HG03108 (cell line): Measurements from ENCODE around the gene ARHGEF40.
"Not testable (repeated sequence)": the region's sequence is repeated elsewhere in the genome, so short reads cannot be mapped to it uniquely, and the experiment has no call there.

Experiments
- ATAC-seq: cut with Tn5 transposase; IDR thresholded peaks from one replicate; pipeline ENCODE4 v1.9.1; 2021; ENCODE audit warnings: moderate library complexity; ENCODE audit not compliant: unreplicated experiment

The ARHGEF40 gene

DNA sequence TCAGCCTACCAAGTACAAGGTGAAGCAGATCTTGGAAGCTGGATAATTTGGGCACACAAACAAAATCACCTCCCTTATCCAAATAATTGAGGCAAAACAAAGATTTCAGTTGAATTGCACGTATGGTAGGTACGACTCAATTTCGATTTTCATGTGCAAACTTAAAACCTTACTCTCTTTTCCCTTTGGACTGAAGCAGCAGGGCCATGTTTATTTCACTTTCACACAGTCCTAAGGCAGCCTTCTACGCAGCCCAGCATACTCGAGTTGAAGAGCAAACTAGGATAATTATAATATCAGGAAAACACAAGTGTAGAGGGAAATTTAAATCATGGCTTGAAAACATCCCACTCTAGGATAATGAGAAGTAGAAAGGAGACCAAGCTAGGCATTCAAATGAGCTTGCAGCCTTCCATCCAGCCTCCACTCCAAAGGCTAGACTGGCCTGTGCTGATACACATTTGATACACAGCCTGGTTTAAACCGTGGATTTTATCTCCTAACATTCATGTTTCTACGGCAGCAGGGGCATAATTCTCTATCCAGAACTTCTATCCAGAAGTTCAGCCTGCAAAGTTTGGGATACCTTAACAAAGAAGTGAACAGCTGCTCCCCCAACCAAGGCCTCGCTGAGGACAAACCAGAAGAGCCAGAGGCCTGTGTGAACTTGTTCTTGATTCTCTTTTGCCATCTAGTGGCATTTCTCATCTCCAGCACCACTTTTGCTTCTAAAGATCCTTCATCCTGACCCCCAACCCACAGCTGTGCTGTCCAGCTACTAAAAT, 30.3 kb upstream of the ARHGEF40 start:
- ATAC-seq: no peak

DNA sequence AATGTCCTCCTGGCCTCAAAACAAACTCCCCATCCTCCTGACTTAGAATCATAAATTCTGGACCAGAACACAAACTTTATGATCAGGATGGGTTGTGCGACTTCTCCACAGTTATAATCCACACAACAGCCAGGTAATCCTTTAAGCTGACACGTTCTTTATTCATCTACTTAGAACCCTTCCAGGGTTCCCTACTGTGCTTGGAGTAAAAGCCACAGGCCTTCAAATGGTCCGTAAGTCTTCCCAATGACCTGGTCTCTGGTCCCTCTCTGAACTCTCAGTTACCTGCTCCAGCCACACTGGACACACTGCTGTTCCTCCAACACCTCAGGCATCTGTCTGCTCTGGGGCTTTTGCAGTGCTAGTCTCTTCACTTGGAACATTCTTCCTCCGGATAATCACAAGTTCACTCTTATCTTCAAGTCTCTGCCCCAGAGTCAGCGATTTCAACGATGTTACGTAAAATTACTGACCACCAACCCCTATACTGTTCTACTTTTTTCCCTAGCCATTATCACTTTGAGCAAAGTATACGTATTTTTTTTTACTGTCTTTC, 29.7 kb upstream of the ARHGEF40 start:
- ATAC-seq: no peak

- not testable (repeated sequence) for ATAC-seq
Observed at GRCh38 chr14:21040941-21041340, 29.2 kb upstream of the ARHGEF40 start.

DNA sequence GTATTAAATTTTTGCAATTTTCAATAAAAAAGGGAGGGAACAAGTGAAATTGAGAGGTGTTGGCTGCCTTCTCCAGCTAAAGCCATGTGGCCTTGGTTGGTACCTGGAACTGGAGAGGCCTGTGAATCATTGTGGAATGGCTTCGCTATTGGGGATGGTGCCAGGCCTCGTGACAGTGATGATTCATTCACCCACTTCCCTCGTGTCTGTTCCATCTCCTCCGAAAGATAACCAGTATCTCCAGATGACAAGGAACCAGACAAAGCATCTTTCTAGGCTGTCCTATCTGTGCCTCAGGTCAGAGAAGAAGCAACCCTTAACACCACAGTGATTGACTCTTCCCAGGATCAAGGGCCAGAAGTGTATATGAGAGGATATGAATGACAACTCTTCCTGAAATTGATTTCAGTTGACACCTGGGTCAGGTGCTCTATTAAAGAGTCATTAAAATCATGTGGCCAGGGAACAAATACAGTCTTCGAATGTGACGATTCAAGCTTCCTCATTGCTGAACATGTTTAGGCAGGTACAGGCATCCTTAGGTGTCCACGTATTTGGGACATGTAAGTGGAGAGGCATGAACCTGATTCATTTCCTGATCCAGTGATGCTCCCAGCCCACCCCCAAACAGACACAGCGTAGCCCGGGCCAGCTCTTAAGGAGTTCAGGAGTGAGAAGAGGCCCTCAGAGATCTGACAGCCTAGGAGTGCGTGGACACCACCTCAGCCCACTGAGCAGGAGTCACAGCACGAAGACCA, 28.2 kb upstream of the ARHGEF40 start, which contains the start of gene RNASE7:
Gene RNASE7 (plus strand): TSS at position 687 of the 758 bp plus-strand sequence. CDS start 631 bp downstream, outside the sequence.
- ATAC-seq: no peak

- no peak for ATAC-seq
Observed at GRCh38 chr14:21042918-21043317, 27.2 kb upstream of the ARHGEF40 start.

- ATAC-seq: no peak
Observed at GRCh38 chr14:21043387-21043973, 26.6 kb upstream of the ARHGEF40 start.

GRCh38 chr14:21043974-21044618, 26.0 kb upstream of the ARHGEF40 start:
- ATAC-seq: no peak

DNA sequence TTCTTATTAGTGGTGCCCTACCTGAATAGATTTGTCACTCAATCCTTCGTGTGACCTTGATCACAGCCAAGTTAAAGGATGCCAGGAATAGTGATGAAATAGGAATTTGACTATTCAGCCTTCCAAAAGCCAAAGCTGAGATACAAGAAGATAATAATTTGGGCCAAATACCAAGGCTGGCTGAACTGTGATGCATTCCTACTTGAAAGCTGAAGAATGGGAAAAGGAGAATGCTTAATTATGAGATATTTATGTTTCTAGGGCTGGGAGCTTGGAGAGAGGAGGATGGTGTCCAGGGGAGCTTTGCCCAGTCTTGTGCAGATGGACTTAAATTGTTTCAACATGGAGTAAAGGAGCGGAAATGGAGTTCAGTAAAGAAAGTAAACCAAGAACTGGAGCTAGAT, 22.7 kb upstream of the ARHGEF40 start:
- ATAC-seq: no peak

GRCh38 chr14:21048638-21049037, 21.5 kb upstream of the ARHGEF40 start:
- ATAC-seq: no peak

DNA sequence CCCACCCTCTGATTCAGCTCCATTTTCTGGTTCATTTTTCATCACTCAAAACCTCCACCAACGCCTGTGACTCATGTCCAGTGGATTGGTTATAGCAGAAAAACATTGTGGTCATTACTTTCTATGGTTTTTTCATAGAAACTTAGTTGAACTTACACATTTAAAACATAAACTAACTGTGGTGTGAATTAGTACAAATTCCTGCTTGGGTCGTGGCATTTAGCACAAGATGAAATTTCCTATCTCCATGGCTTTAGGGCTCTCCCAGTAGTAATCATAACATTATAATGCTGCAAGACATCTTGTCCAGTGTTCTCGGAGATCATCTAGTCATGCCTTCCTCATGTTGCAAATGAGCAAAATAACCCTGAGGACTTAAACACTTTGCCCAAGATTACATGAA, 20.8 kb upstream of the ARHGEF40 start:
- no peak for ATAC-seq

DNA sequence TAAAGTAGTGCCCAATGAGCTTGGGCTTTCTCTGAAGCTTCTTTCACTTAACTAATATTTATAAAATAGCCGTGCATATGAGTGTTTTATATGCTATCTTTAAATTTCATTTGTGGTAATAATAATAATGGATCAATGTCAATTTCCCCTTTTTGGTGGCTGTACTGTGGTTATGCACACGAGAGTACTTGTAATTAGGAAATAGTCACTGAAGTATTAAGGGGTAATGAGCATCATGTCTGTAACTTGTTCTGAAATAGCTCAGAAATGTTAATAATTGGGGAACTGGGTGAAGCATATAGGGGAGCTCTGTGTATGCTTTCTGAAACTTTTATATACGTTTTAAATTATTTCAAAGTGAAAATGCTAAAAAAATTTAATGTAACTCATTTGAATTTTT, 19.5 kb upstream of the ARHGEF40 start:
- ATAC-seq: no peak

- no peak for ATAC-seq
Observed at GRCh38 chr14:21053184-21054122, 16.7 kb upstream of the ARHGEF40 start.

- no peak for ATAC-seq
Observed at GRCh38 chr14:21054123-21054767, 15.9 kb upstream of the ARHGEF40 start.

GRCh38 chr14:21054768-21055145, 15.3 kb upstream of the ARHGEF40 start:
- ATAC-seq: no peak

DNA sequence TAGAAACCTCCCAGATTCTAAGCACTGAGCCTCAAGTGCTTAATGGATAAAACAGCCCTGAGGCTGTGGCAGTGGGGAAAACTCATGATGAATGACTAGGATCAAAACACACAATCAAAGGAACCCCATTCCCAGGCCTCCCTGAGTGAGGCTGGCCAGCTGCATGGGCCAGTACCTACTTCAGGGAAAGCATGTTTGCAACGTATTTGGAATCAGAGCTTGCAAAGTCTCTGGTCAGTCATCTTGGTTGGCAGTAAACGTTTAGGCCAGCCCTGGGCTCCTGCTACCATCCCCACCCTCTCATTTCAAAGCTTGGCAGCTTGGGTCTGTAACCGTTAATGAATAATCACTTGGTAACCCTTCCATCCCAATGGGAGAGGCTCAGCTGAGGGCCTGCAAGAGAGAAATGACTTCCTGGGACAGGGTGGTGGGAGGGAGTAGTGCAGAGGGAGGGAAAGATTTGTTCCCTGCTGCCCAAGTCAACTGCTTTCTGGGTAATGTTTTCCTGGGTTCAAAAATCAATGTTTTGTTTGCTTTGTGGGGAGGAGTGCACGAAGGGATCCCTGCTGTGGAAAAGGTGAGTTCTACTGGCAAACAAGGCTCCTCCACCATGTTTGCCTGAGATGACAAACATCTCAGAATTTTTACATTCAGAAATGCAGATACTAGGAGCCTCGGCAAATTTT, 14.5 kb upstream of the ARHGEF40 start:
- ATAC-seq: no peak

DNA sequence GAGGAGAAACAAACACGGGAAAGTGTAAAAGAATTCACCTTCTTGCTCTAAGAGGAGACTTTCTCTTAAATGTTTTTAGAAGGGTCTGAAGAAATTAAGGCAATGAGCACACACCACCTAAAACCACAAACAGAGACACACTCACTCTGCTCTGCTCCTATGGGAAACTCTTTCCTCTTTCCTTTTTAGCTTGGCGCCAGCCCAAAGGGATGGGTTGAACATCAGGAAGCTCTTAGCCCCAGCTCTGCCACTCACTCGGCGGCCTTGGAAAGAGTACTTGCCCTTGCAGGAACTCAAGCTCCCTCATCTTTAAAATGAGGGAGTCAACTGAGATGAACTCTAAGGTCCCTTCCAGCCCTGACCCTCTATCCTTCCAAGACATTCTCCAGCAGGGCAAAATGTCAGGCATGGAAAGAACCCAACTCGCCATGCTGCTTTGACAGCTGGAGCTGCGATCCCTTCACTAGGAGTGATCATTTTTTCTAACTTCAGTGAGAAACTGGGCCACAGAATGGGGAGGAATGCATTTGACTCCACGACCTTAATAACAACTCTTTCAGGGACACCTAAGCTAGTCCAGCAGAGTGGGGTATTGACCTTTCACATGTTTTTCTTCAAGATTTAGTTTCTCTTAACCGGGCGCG, 13.5 kb upstream of the ARHGEF40 start:
- ATAC-seq: no peak

- ATAC-seq: no peak
Observed at GRCh38 chr14:21057803-21058675, 12.1 kb upstream of the ARHGEF40 start, which contains the start of gene RNASE8. TSS of gene RNASE8 (plus strand) at chr14:21057822. CDS start at chr14:21057893, 71 bp downstream.
